Ascending aorta (tissue), 2 donors: ENCODE results near the gene PNRC2. TPM values are rescaled to one million over a fixed set of nuclear protein-coding genes. Genes with fewer than 3 reads are reported as not detected.

Experiments used
- DNase-seq, 2 donors: peaks; one replicate each; pipeline ENCODE4 v3.0.0-alpha.2; 2019; ENCODE audit warnings: low spot score in 2 of 2
- H3K27ac ChIP-seq, 2 donors: fragments of 200-600 bp; sonication (generic); one replicate each; pipeline ENCODE4 v1.5.1; 2016 to 2017; ENCODE audit warnings: mild to moderate bottlenecking in 1 of 2
- H3K27me3 ChIP-seq: fragments of 200-600 bp; sonication (generic); one replicate; pipeline ENCODE4 v1.5.1; 2017
- H3K36me3 ChIP-seq, 2 donors: fragments of 200-600 bp; sonication (generic); one replicate each; pipeline ENCODE4 v1.5.1; 2016
- H3K4me1 ChIP-seq, 2 donors: fragments of 200-600 bp; sonication (generic); one replicate each; pipeline ENCODE4 v1.5.1; 2016 to 2017; ENCODE audit warnings: mild to moderate bottlenecking in 1 of 2
- H3K4me3 ChIP-seq, 2 donors: fragments of 200-600 bp; sonication (generic); one replicate each; pipeline ENCODE4 v1.5.1; 2016 to 2017; ENCODE audit warnings: mild to moderate bottlenecking in 1 of 2
- H3K9me3 ChIP-seq, 2 donors: fragments of 200-600 bp; sonication (generic); one replicate each; pipeline ENCODE4 v1.5.1; 2016
- CTCF ChIP-seq, 3 experiments: fragments of 200-600 bp in 2 of 3; fragments of 450-650 bp in 1 of 3; sonication (generic) in 2 of 3; IDR thresholded peaks; one replicate each; pipeline ENCODE4 v1.5.1; 2016 to 2019; ENCODE audit warnings: antibody characterized with exemption in 3 of 3, mild to moderate bottlenecking in 1 of 3, moderate library complexity in 1 of 3
- intact Hi-C: fragments of 100-400 bp; cut with DNase I; formaldehyde crosslinking; loops from one replicate; pipeline ENCODE4 v1.15.1; 2023
- total RNA-seq: library from RNA; depleted of rRNA; stranded (reverse); fragments of >200 nt; gene quantifications from one replicate; pipeline ENCODE4 v1.1.0, GENCODE V29; 2016

The PNRC2 gene
- total RNA-seq, 1 donor from 2014 or later: 62.7 TPM

- TF ChIP-seq CTCF (IDR thresholded peaks at IDR 0.05): no peak
- H3K27me3 ChIP-seq: no peaks in the 10 kb centered on the region
- no peaks in the 10 kb centered on the region for H3K36me3 ChIP-seq
- DNase-seq: peak in 1 of 2 donors; percentile 75
- peak overlapping the region; percentile 78 to 89 for H3K27ac ChIP-seq
- peaks cover 0 to 10% of the 10 kb centered on the region in 2 donors for H3K4me1 ChIP-seq
- intact Hi-C loops: loop anchor here (2.0 kb wide), 1 partner anchor 62 kb away; the partner anchor contains the start of gene FUCA1
- no peaks in the 10 kb centered on the region for H3K9me3 ChIP-seq
- H3K4me3 ChIP-seq: peak overlapping the region in 1 of 2 donors; percentile 48
Measured at GRCh38 chr1:23930861-23931490, 28.7 kb upstream of the PNRC2 start.

- no peaks in the 10 kb centered on the region for H3K27me3 ChIP-seq
- H3K9me3 ChIP-seq: no peaks in the 10 kb centered on the region
- TF ChIP-seq CTCF (IDR thresholded peaks at IDR 0.05): no peak
- no peaks in the 10 kb centered on the region for H3K36me3 ChIP-seq
- intact Hi-C loops: loop anchor here (2.0 kb wide), 1 partner anchor 63 kb away; the partner anchor contains the start of gene FUCA1
- H3K27ac ChIP-seq: peak overlapping the region; percentile 78 to 89
- no peak for DNase-seq
- peak overlapping the region in 1 of 2 donors; percentile 48 for H3K4me3 ChIP-seq
- peaks cover 0 to 10% of the 10 kb centered on the region in 2 donors for H3K4me1 ChIP-seq
Measured at GRCh38 chr1:23931491-23931880, 28.1 kb upstream of the PNRC2 start.

GRCh38 chr1:23936481-23937176 is 23.0 kb upstream of the PNRC2 start:
- no peaks in the 10 kb centered on the region for H3K36me3 ChIP-seq
- no peaks in the 10 kb centered on the region for H3K27me3 ChIP-seq
- H3K9me3 ChIP-seq: no peaks in the 10 kb centered on the region
- no peak overlapping the region for H3K27ac ChIP-seq
- TF ChIP-seq CTCF (IDR thresholded peaks at IDR 0.05): no peak
- DNase-seq: peak in 1 of 2 donors; percentile 25
- peaks cover 0 to 3% of the 10 kb centered on the region in 2 donors for H3K4me1 ChIP-seq
- intact Hi-C loops: no loop called here
- H3K4me3 ChIP-seq: no peak overlapping the region

GRCh38 chr1:23947366-23947765 is 12.3 kb upstream of the PNRC2 start:
- H3K4me3 ChIP-seq: no peak overlapping the region
- no peaks in the 10 kb centered on the region for H3K36me3 ChIP-seq
- intact Hi-C loops: no loop called here
- peaks cover 4 to 9% of the 10 kb centered on the region in 2 donors for H3K9me3 ChIP-seq
- H3K4me1 ChIP-seq: peaks cover 0 to 9% of the 10 kb centered on the region in 2 donors
- DNase-seq: no peak
- no peaks in the 10 kb centered on the region for H3K27me3 ChIP-seq
- TF ChIP-seq CTCF (IDR thresholded peaks at IDR 0.05): no peak
- no peak overlapping the region for H3K27ac ChIP-seq

- Histone ChIP-seq H3K36me3 (no peaks in the 10 kb centered on the region), H3K4me1 (peaks cover 0 to 12% of the 10 kb centered on the region in 2 donors), H3K27me3 (no peaks in the 10 kb centered on the region), H3K27ac (no peak overlapping the region), H3K9me3 (no peaks in the 10 kb centered on the region), H3K4me3 (no peak overlapping the region)
- no peak for DNase-seq
- TF ChIP-seq CTCF (IDR thresholded peaks at IDR 0.05): no peak
- intact Hi-C loops: loop anchor here (10.0 kb wide), 1 partner anchor 162 kb away; the partner anchor contains the start of gene MYOM3
Measured at GRCh38 chr1:23953020-23953419, 6.6 kb upstream of the PNRC2 start.
